H1 (cell line): Measurements from ENCODE around the gene AGAP1. TPM values are rescaled to one million over a fixed set of nuclear protein-coding genes. Genes with fewer than 3 reads are reported as not detected.

Experiments
- BACH1 ChIP-seq: IDR thresholded peaks from 2 replicates; pipeline ENCODE4 v1.6.1; 2012; ENCODE audit warnings: low read length, improper control_type of control experiment
- EZH2 ChIP-seq: fragments of 200-600 bp; sonication (generic); IDR thresholded peaks from 2 replicates; pipeline ENCODE4 v1.7.1; 2012; ENCODE audit warnings: low read depth, mild to moderate bottlenecking, moderate library complexity, low read length, inconsistent platforms; ENCODE audit not compliant: severe bottlenecking
- FOSL1 ChIP-seq: IDR thresholded peaks from 2 replicates; pipeline ENCODE4 v1.6.1; 2011; ENCODE audit warnings: mild to moderate bottlenecking, low read depth, low read length, moderate library complexity; ENCODE audit not compliant: insufficient read depth
- GABPA ChIP-seq: IDR thresholded peaks from 2 replicates; pipeline ENCODE4 v1.6.1; 2011; ENCODE audit warnings: mild to moderate bottlenecking, low read length, moderate library complexity, borderline replicate concordance; ENCODE audit not compliant: insufficient read depth
- RFX5 ChIP-seq: IDR thresholded peaks from 2 replicates; pipeline ENCODE4 v1.6.1; 2011; ENCODE audit warnings: low read depth, low read length, improper control_type of control experiment, borderline replicate concordance
- RNF2 ChIP-seq: fragments of 200-900, 300-1000 bp; sonication (generic); IDR thresholded peaks from 2 replicates; pipeline ENCODE4 v1.7.1; 2016; ENCODE audit warnings: borderline replicate concordance, low read depth, mild to moderate bottlenecking, antibody characterized with exemption, low read length; ENCODE audit not compliant: poor library complexity, severe bottlenecking; ENCODE audit errors: missing control alignments
- SAP30 ChIP-seq: fragments of 300-600 bp; sonication (generic); IDR thresholded peaks from 2 replicates; pipeline ENCODE4 v1.7.1; 2012; ENCODE audit warnings: low read length, moderate library complexity, mild to moderate bottlenecking, inconsistent platforms; ENCODE audit not compliant: insufficient read depth, insufficient replicate concordance
- SIX5 ChIP-seq: IDR thresholded peaks from 2 replicates; pipeline ENCODE4 v1.6.1; 2011; ENCODE audit warnings: mild to moderate bottlenecking, low read depth, low read length
- polyA plus RNA-seq, 7 experiments: library from polyadenylated mRNA; depleted of rRNA in 3 of 7; stranded (reverse) in 5 of 7; unstranded in 2 of 7; fragments of >200 nt in 5 of 7; fragments of 200-250 nt in 2 of 7; gene quantifications; 1 replicate in 5 of 7; 2 replicates in 1 of 7; 4 replicates in 1 of 7; pipeline versions ENCODE4 v1.2.1 to v1.2.3, GENCODE V29; 2011 to 2013; ENCODE audit warnings: missing spikeins in 2 of 7, mixed read lengths in 2 of 7
- total RNA-seq: library from RNA; stranded (reverse); fragmentation: NEBNext Ultra II Directional; extraction: Animal tissue kit (Norgen Biotek cat#: 25700); gene quantifications from 2 replicates; pipeline ENCODE4 v1.2.1, GENCODE V29; 2021
- TF ChIP-seq, protein P1 (sequence below): IDR thresholded peaks from 2 replicates; pipeline ENCODE4 v1.6.1; 2012; ENCODE audit warnings: low read length, inconsistent platforms

The AGAP1 gene
- total and polyA plus RNA-seq, 2 of the 8 experiments (the other 6 are each of a cell fraction or from before 2014, with no cell fraction given) = 18.1 to 39.4 TPM

DNA sequence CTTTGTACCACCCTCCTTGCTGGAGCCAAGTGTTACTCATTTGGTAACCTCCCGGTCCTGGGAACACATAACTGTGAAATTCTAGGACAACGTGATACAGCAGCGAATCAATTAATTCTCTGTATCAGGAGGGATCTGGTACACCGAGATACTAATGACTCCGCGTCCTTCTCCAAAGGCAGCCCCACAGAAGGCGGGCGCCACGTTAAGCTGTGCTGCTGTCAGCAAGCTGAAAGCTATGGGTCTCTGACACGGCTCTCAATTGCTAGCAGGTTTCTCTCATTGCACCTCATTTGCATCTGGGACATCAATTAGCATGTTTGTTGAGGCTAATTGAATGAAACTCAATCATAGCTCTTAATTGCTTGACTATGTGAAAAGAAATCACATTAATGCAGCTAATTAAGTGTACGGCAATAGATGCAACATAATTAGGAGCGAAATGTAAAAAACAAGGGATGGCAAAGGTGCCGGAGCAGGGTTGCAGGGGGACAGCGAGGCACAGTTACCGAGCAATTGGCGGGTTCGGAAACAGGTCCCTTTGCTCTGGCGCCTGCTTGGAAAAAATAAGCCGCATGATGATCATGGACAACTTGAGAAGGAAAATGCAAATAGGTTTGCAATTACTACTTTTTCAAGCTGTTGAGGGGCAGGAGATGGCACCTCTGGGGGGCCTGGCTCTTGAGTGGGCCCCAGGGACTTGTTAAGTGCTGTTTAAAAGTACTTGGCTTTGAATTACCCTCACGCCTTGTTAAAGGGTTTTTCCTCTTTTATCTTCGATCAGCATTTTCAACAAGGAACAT, 410.1 kb downstream of the AGAP1 start (continued):
- no peak for TF ChIP-seq GABPA
- no peak for TF ChIP-seq EZH2
- no peak for TF ChIP-seq SIX5
- no peak for TF ChIP-seq BACH1
- no peak for TF ChIP-seq FOSL1
- TF ChIP-seq RFX5 = no peak
- TF ChIP-seq, protein P1, sequence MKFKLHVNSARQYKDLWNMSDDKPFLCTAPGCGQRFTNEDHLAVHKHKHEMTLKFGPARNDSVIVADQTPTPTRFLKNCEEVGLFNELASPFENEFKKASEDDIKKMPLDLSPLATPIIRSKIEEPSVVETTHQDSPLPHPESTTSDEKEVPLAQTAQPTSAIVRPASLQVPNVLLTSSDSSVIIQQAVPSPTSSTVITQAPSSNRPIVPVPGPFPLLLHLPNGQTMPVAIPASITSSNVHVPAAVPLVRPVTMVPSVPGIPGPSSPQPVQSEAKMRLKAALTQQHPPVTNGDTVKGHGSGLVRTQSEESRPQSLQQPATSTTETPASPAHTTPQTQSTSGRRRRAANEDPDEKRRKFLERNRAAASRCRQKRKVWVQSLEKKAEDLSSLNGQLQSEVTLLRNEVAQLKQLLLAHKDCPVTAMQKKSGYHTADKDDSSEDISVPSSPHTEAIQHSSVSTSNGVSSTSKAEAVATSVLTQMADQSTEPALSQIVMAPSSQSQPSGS = no peak
- no peak for TF ChIP-seq SAP30
- TF ChIP-seq RNF2 = no peak
